ENCODE measurements around the gene MAML3. TPM values are rescaled to one million over a fixed set of nuclear protein-coding genes. Genes with fewer than 3 reads are reported as not detected.

MAML3 gene
- total and polyA plus RNA-seq, 2 of the 13 experiments (the other 11 are each of a cell fraction or from before 2014, with no cell fraction given) = 0.05 to 0.13 TPM

- H3K4me1 ChIP-seq (ENCODE audit: insufficient read depth, low read length) = no peaks in the 10 kb centered on the region; the same call in 1 of the 2 replicates
- ATAC-seq = no peak
- no peaks in the 10 kb centered on the region for H3K36me3 ChIP-seq (replicated peaks in 1 of 2; ENCODE audit: control insufficient read depth in 1 of 2, insufficient read depth in 2 of 2, low read length in 2 of 2)
- TF ChIP-seq SATB2 (CRISPR knock-in tag; IDR thresholded peaks at IDR 0.05) (no peak), SIX4 (CRISPR knock-in tag; IDR thresholded peaks at IDR 0.05) (no peak), PATZ1 (CRISPR knock-in tag; IDR thresholded peaks at IDR 0.05) (no peak), STAG1 (CRISPR knock-in tag; IDR thresholded peaks at IDR 0.05) (no peak), NKX3-1 (CRISPR knock-in tag; IDR thresholded peaks at IDR 0.05) (no peak), ZSCAN22 (CRISPR knock-in tag; IDR thresholded peaks at IDR 0.05) (no peak), TFDP2 (CRISPR knock-in tag; IDR thresholded peaks at IDR 0.05) (no peak), ZNF704 (CRISPR knock-in tag; IDR thresholded peaks at IDR 0.05; ENCODE audit: borderline replicate concordance) (no peak), ZBTB2 (CRISPR knock-in tag; IDR thresholded peaks at IDR 0.05; ENCODE audit: low read depth) (no peak), GTF2F1 (IDR thresholded peaks at IDR 0.05; ENCODE audit: low read length) (no peak), ZBTB3 (CRISPR knock-in tag; IDR thresholded peaks at IDR 0.05; ENCODE audit: borderline replicate concordance, low read depth) (no peak), THRA (CRISPR knock-in tag; IDR thresholded peaks at IDR 0.05; ENCODE audit: borderline replicate concordance) (no peak), ZNF138 (CRISPR knock-in tag; IDR thresholded peaks at IDR 0.05; ENCODE audit: low read depth) (no peak), ZBTB37 (CRISPR knock-in tag; IDR thresholded peaks at IDR 0.05) (no peak), RARA (CRISPR knock-in tag; IDR thresholded peaks at IDR 0.05) (no peak), MATR3 (CRISPR knock-in tag; IDR thresholded peaks at IDR 0.05) (no peak), ZNF605 (CRISPR knock-in tag; IDR thresholded peaks at IDR 0.05) (no peak)
Measured at GRCh38 chr4:139825523-139826014, 328.4 kb downstream of the MAML3 start.

More at GRCh38 chr4:139825523-139826014, 328.4 kb downstream of the MAML3 start:
- no peaks in the 10 kb centered on the region for H3K79me2 ChIP-seq (ENCODE audit: insufficient read depth, low read length)
- WGBS (ENCODE audit: low lambda C conversion rate) = 40% methylated on average over 11 of the region's 13 CpGs
- H3K4me2 ChIP-seq (ENCODE audit: low read depth, low read length) = no peak overlapping the region
- CTCF ChIA-PET (ENCODE audit: low intra/inter-chr PET ratio, low total read pairs) = no interaction called here
- no peak overlapping the region for H2AFZ ChIP-seq (ENCODE audit: low read length)
- H3K4me3 ChIP-seq (replicated peaks in 1 of 3; ENCODE audit: insufficient read depth in 1 of 3, low read depth in 2 of 3, low read length in 3 of 3) = no peak overlapping the region
- DNase-seq (ENCODE audit: low spot score) (no peak), FAIRE-seq (no peak)
- no peaks in the 10 kb centered on the region for H3K9me3 ChIP-seq (ENCODE audit: low read length)
- in situ Hi-C loops (cut with HindIII; ENCODE audit: extremely low pct_ligation_motif_present, low pct_unique_long_range_greater_than_20kb) = no loop called here
- intact Hi-C loops (cut with micrococcal nuclease; ENCODE audit: unreplicated experiment) = no loop called here
- POLR2A ChIA-PET = no interaction called here
- H3K27ac ChIP-seq (ENCODE audit: extremely low read length, insufficient read depth, low read length) = no peak overlapping the region
- BruUV-seq (replicated peaks) = no TSS peak
- H3K27me3 ChIP-seq (ENCODE audit: control insufficient read depth in 1 of 2, insufficient read depth in 2 of 2, low read length in 2 of 2) = peaks cover 1 to 23% of the 10 kb centered on the region in 2 experiments; a peak in 4 of 5 replicates
- H3K9ac ChIP-seq (ENCODE audit: insufficient read depth, low read depth, low read length) = no peak overlapping the region
- H4K20me1 ChIP-seq (ENCODE audit: insufficient read depth, low read length) = no peaks in the 10 kb centered on the region

All from HepG2 (cell line).